ENCODE results near the gene FRMD1.

Gene FRMD1

GRCh38 chr6:168084465-168085160 is 5.6 kb upstream of the FRMD1 start:
- no peak for TF ChIP-seq GATA2 (IDR thresholded peaks at IDR 0.05; ENCODE audit: low read depth, low read length)

DNA sequence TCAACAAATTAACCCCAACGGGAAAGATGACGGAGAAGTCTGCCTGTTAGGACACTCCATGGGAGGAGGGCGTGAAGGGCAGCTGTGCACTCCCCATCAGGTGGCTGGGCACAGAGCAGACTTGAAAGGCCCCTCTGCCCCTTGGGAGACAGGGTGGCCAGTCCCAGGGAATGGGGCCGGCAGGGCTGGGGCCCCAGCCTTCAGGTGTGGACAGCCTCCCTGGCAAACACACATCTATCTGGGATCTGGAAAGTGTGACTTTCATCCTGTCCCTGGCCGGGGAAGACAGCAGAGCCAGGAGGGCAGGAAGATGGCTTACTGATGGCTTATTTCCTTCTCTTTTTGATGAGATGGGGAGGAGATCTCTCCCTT is 4.5 kb upstream of the FRMD1 start:
- TF ChIP-seq GATA3 (IDR thresholded peaks at IDR 0.05; ENCODE audit: low read depth, low read length): no peak
- no peak for TF ChIP-seq GATA2 (IDR thresholded peaks at IDR 0.05; ENCODE audit: low read depth, low read length)

DNA sequence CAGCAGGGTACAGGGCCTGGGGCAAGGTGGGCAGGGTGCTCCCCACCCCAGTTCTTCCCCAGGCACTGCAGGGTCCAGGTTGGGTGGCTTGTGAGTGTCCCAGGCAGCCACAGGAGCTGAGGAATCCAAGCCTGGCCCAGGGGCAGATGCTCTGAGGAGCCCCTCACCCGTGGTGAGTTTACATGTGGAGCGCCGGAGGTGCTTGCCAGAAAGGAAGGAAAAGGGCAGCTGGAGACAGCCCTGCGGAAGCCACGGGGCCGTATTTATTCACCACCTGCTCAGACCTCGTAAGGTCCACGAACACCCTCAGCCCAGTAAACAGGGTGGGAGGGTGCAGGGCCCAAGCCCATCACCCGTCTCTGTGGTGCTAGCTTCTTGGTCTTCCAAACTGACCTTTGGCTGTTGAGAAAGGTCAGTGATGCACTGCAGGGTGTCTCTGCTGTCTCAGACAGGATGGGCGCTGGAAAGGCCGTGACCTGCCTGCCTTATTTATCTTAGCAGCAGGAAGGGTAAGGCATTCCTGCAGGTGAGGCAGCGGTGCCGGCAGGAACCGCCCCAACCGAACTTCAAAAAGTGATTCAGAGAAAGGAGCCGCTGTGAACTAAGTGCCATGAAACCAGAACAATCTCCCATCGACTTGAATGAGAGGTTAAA is 4.0 kb upstream of the FRMD1 start:
- TF ChIP-seq GATA3 (IDR thresholded peaks at IDR 0.05; ENCODE audit: low read depth, low read length) (no peak), GATA2 (IDR thresholded peaks at IDR 0.05; ENCODE audit: low read depth, low read length) (no peak)

GRCh38 chr6:168081858-168082546 is 3.0 kb upstream of the FRMD1 start:
- TF ChIP-seq GATA3 (IDR thresholded peaks at IDR 0.05; ENCODE audit: low read depth, low read length): no peak

GRCh38 chr6:168080393-168081077 is 1.5 kb upstream of the FRMD1 start:
- TF ChIP-seq GATA2 (IDR thresholded peaks at IDR 0.05; ENCODE audit: low read depth, low read length): no peak
- TF ChIP-seq GATA3 (IDR thresholded peaks at IDR 0.05; ENCODE audit: low read depth, low read length): no peak

DNA sequence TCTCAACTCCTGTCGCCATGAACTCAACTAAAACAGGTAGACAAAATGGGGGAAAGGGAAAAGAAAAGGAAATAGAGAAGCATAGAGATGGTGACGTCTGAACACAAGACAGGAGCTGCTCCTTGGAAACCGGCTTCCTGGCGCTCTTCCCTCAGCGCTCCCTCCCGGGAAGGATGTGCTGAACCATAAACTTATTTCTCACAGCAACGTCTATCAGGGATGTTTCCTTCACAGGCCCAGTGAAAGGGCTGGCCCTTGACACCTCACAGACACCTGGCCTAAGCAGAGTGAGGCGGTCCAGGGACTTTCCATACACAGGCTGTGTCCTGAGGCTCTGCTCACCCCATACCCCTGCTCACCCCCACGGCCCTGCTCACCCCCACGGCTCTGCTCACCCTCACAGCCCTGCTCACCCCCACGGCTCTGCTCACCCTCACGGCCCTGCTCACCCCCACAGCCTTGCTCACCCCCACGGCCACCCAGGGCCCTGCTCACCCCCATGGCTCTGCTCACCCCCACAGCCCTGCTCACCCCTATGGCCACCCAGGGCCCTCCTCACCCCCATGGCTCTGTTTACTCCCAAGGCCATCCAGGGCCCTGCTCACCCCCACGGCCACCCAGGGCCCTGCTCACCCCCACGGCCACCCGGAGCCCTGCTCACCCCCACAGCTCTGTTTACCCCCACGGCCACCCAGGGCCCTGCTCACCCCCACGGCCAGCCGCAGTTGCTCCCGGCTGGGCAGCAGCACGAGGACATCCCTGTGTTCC is 653 bp downstream of the FRMD1 start:
- TF ChIP-seq GATA2 (IDR thresholded peaks at IDR 0.05; ENCODE audit: low read depth, low read length): no peak
- TF ChIP-seq GATA3 (IDR thresholded peaks at IDR 0.05; ENCODE audit: low read depth, low read length): no peak

GRCh38 chr6:168075787-168076202 is 3.2 kb downstream of the FRMD1 start:
- TF ChIP-seq GATA3 (IDR thresholded peaks at IDR 0.05; ENCODE audit: low read depth, low read length): no peak
- TF ChIP-seq GATA2 (IDR thresholded peaks at IDR 0.05; ENCODE audit: low read depth, low read length): no peak

GRCh38 chr6:168075216-168075615 is 3.8 kb downstream of the FRMD1 start:
- TF ChIP-seq GATA3 (IDR thresholded peaks at IDR 0.05; ENCODE audit: low read depth, low read length) (no peak), GATA2 (IDR thresholded peaks at IDR 0.05; ENCODE audit: low read depth, low read length) (no peak)

GRCh38 chr6:168073937-168074730 is 4.9 kb downstream of the FRMD1 start:
- no peak for TF ChIP-seq GATA2 (IDR thresholded peaks at IDR 0.05; ENCODE audit: low read depth, low read length)
- TF ChIP-seq GATA3 (IDR thresholded peaks at IDR 0.05; ENCODE audit: low read depth, low read length): no peak

DNA sequence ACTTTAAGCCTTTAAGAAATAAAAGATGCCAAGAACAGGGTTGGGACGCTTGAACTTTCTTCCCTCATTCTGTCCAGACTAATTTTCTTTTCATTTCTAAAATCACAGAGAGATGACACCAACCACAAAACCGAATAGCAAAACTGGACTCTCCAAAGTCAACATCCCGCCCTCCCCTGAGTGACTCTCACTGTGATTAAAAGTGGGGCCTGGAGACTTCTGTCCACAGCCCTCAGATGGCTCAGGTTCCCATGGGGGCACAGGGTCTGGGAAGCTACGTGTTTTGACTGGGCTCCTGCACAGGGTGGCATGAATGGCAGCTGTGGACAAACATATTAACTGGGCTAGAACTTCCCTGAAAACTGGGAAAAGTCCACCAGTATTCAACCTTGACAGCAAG is 6.3 kb downstream of the FRMD1 start:
- no peak for TF ChIP-seq GATA2 (IDR thresholded peaks at IDR 0.05; ENCODE audit: low read depth, low read length)

GRCh38 chr6:168072261-168072660 is 6.8 kb downstream of the FRMD1 start:
- TF ChIP-seq GATA3 (IDR thresholded peaks at IDR 0.05; ENCODE audit: low read depth, low read length) (no peak), GATA2 (IDR thresholded peaks at IDR 0.05; ENCODE audit: low read depth, low read length) (no peak)

DNA sequence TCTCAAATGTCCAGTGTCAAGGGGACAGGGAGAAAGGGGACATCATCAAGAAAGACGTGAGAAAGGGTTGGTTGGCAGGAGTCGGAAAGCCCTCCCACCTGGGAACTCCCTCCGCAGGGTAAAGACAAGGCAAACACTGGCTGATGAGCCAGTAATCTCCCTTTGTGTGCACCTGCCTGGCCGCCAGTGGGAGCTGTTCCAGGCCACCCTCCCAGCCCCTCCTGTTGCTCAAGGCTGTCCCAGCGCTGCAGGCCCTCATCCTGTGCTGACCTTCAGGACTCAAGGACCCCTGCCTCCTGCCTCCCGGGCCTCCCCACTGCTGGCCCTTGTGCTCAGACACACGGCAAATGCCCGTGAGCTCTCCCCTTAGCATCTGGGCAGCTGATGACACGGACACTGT is 7.4 kb downstream of the FRMD1 start:
- TF ChIP-seq GATA3 (IDR thresholded peaks at IDR 0.05; ENCODE audit: low read depth, low read length) (no peak), GATA2 (IDR thresholded peaks at IDR 0.05; ENCODE audit: low read depth, low read length) (no peak)

DNA sequence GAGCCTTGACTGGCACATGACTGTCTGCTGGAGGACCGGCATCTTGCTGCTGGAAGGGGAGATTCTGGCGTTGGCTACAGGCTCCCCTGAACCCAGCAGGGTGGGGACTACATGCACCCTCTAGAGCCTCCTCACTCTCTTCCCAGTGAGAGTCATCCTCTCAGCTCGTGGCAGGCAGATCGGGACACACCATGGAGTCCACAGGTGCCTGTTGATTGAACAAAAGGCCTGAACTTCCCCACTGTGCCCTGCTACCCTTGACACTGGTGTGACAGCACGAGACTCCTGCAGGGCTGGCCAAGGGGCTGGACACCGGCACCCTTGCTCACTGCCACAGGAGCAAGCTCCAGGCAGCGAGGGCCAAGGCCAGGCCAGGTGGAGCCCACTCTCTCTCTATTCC is 8.2 kb downstream of the FRMD1 start:
- TF ChIP-seq GATA2 (IDR thresholded peaks at IDR 0.05; ENCODE audit: low read depth, low read length): no peak
- no peak for TF ChIP-seq GATA3 (IDR thresholded peaks at IDR 0.05; ENCODE audit: low read depth, low read length)

All from SH-SY5Y (cell line).